BJ (cell line): ENCODE results near the gene C12orf57. TPM values are rescaled to one million over a fixed set of nuclear protein-coding genes. Genes with fewer than 3 reads are reported as not detected.

Source experiments
- CTCF ChIA-PET: fragments of 350-600 bp; formaldehyde crosslinking; extraction: SDS; loops from one replicate; lab custom pipeline; 2021; ENCODE audit warnings: antibody characterized with exemption, inconsistent platforms; lab: Yijun Ruan, JAX
- POLR2A ChIA-PET: fragments of 300-600 bp; sonication (Branson Sonifier 250); formaldehyde crosslinking; extraction: SDS; loops from one replicate; lab custom pipeline; 2021; ENCODE audit warnings: antibody characterized with exemption; lab: Charles Lee
- DNase-seq: peaks from one replicate; pipeline ENCODE4 v3.0.0-alpha.2; 2011; ENCODE audit warnings: low read depth
- H3K27me3 ChIP-seq: 2 replicates; pipeline ENCODE4 v1.6.0; 2011; ENCODE audit warnings: low read length; ENCODE audit not compliant: control insufficient read depth, insufficient read depth
- H3K36me3 ChIP-seq: 2 replicates; pipeline ENCODE4 v1.5.1; 2011; ENCODE audit warnings: low read length; ENCODE audit not compliant: control insufficient read depth, insufficient read depth
- H3K4me3 ChIP-seq: 2 replicates; pipeline ENCODE4 v1.5.1; 2011; ENCODE audit warnings: low read depth, mild to moderate bottlenecking, control low read depth, low read length
- polyA plus RNA-seq: library from polyadenylated mRNA; depleted of rRNA; stranded (reverse); fragments of >200 nt; gene quantifications from 2 replicates; pipeline ENCODE4 v1.2.3, GENCODE V29; 2011
- TF ChIP-seq, protein P1 (sequence below): IDR thresholded peaks from 2 replicates; pipeline ENCODE4 v1.5.1; 2011; ENCODE audit warnings: low read depth, mild to moderate bottlenecking, control low read depth, inconsistent platforms, low read length, moderate library complexity; ENCODE audit not compliant: insufficient read depth

Gene C12orf57
- polyA plus RNA-seq, 1 experiment, result 709 TPM

DNA sequence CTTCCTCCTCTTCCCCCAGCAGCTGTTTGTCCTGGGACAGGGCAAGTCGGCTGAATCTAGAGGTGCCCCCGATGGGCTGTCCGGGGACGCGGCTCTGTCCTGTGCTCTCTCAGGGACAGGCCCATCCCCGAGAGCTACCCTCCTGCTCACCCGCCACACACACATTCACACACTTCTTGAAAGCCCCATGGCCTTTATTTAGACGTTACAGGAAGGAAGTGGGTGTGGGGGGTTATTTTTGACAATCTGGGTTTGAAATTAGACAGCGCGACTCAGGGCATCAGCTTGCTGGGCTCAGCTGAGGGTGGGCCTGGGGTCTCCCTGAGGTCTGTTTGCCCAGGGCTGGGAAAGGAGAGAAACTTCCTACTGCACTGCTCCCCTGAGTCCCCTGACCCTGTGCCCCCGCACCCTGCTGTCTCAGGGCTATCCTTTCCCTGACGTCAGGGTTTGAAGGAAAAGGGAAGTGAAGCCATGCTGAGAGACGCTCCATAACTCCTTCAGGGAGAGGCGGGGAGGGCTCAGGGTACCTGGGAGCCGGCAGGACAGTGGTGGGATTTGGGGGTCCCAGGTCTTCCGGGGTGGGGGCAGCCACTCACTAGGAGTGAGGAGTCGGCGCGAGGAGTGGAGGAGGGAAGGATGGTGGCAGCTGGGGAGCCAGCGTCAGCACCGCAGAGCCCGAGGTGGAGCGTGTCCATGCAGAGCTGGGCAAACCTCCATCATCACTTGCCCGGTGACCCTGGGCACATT, 15.4 kb downstream of the C12orf57 start:
- no peak overlapping the region for H3K4me3 ChIP-seq
- H3K27me3 ChIP-seq, result no peaks in the 10 kb centered on the region
- CTCF ChIA-PET, result interaction anchor here (0.6 to 2.6 kb wide), 4 partner anchors 14 to 229 kb away, joined by 3 to 9 read pairs (median 5); no protein-coding TSS in a partner anchor
- no peak for DNase-seq
- TF ChIP-seq, protein P1, sequence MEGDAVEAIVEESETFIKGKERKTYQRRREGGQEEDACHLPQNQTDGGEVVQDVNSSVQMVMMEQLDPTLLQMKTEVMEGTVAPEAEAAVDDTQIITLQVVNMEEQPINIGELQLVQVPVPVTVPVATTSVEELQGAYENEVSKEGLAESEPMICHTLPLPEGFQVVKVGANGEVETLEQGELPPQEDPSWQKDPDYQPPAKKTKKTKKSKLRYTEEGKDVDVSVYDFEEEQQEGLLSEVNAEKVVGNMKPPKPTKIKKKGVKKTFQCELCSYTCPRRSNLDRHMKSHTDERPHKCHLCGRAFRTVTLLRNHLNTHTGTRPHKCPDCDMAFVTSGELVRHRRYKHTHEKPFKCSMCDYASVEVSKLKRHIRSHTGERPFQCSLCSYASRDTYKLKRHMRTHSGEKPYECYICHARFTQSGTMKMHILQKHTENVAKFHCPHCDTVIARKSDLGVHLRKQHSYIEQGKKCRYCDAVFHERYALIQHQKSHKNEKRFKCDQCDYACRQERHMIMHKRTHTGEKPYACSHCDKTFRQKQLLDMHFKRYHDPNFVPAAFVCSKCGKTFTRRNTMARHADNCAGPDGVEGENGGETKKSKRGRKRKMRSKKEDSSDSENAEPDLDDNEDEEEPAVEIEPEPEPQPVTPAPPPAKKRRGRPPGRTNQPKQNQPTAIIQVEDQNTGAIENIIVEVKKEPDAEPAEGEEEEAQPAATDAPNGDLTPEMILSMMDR, result no peak
- H3K36me3 ChIP-seq, result no peaks in the 10 kb centered on the region
- POLR2A ChIA-PET, result no interaction called here

DNA sequence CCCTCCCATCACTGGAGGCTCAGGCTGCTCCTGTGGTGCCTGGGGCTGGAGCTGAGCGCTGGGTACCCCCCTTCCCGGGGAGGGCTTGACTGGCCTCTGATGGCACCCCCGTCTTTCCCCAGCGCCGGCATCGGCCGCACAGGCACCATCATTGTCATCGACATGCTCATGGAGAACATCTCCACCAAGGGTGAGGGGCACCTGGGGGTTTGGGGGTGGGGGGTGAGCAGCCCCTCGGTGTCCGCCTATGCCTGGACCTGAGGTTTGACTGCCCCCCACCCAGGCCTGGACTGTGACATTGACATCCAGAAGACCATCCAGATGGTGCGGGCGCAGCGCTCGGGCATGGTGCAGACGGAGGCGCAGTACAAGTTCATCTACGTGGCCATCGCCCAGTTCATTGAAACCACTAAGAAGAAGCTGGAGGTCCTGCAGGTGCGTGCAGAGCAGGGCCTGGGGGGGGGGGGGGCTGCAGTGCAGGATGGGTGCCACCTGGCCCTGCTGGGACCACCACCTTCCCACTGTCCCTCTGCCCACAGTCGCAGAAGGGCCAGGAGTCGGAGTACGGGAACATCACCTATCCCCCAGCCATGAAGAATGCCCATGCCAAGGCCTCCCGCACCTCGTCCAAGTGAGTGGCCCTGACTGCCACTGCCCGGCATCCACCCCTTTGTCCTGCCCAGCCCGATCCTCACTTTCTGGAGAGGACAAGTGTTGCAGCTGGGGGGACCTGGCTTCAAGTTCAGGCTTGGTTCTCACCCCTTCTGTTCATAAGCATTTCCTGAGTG, 16.2 kb downstream of the C12orf57 start:
- no peaks in the 10 kb centered on the region for H3K27me3 ChIP-seq
- peaks cover 3% of the 10 kb centered on the region for H3K36me3 ChIP-seq
- H3K4me3 ChIP-seq, result no peak overlapping the region
- DNase-seq, result no peak
- CTCF ChIA-PET, result interaction anchor here (0.6 to 5.5 kb wide), 9 partner anchors 15 to 229 kb away, joined by 3 to 65 read pairs (median 6); partner anchors contain the start of genes C12orf57, RNU7-1 and SPSB2
- TF ChIP-seq, protein P1, result no peak
- POLR2A ChIA-PET, result no interaction called here

DNA sequence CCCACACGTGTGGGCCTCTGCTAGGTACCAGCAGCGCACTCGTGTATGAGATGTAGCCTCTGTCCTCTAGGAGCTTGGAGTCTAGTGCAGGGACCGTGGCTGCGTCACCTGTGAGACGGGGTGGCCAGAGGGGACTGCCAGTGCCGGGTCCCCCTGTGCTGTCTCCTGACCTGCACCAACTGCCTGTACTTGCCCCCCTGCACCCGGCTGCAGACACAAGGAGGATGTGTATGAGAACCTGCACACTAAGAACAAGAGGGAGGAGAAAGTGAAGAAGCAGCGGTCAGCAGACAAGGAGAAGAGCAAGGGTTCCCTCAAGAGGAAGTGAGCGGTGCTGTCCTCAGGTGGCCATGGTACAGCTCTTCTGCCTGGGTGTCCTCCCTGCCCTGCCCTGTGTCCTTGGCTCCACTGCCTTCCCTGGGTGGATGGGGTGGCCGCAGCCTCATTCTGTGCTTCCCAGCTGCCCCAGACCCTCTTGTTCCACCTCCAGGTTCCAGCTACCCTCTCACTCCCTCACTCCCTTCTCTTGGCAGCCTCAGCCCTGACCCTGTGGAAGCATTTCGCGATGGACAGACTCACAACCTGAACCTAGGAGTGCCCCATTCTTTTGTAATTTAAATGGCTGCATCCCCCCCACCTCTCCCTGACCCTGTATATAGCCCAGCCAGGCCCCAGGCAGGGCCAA, 16.9 kb downstream of the C12orf57 start:
- no peaks in the 10 kb centered on the region for H3K27me3 ChIP-seq
- peaks cover 5% of the 10 kb centered on the region for H3K36me3 ChIP-seq
- no peak for DNase-seq
- ChIA-PET CTCF (interaction anchor here (0.9 to 5.5 kb wide), 10 partner anchors 8 to 91 kb away, joined by 3 to 65 read pairs (median 6); partner anchors contain the start of genes C12orf57, PTPN6, RNU7-1 and SPSB2), POLR2A (no interaction called here)
- TF ChIP-seq, protein P1, result no peak; the same call in 1 of the 2 replicates
- no peak overlapping the region for H3K4me3 ChIP-seq

DNA sequence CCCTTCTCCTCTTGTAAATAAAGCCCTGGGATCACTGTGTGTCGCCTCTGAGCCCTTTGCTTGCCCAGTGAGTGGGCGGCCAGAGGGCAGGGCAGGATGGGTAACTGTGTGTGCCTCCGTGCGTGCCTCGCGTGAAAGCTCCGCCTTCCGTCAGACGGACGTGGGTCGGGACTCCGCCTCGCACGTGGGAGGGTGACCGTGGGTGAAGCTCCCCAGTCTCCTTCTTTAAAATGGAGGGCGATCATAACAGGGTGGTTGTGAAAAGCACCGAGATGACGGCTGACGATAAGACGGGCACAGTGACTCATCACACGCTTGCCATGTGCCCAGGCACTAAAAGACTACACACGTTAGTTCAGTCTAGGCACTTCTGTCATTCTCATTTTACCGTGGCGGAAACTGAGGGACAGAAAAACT, 17.5 kb downstream of the C12orf57 start:
- Histone ChIP-seq H3K4me3 (no peak overlapping the region), H3K36me3 (peaks cover 9% of the 10 kb centered on the region), H3K27me3 (no peaks in the 10 kb centered on the region)
- CTCF ChIA-PET, result interaction anchor here (0.7 to 5.5 kb wide), 15 partner anchors 9 to 92 kb away, joined by 3 to 65 read pairs (median 4); partner anchors contain the start of genes C12orf57, PTPN6, RNU7-1 and SPSB2
- TF ChIP-seq, protein P1, result no peak
- DNase-seq, result no peak
- POLR2A ChIA-PET, result no interaction called here
